Left forelimb (tissue), 1 donor: ENCODE measurements around the gene PDE8A.

Experiments
- DNase-seq: peaks from one replicate; pipeline ENCODE4 v3.0.0-alpha.2; 2018; ENCODE audit warnings: low spot score

The PDE8A gene

GRCh38 chr15:85094685-85095084 is 113.0 kb downstream of the PDE8A start:
- DNase-seq = no peak

GRCh38 chr15:85095566-85095965 is 113.9 kb downstream of the PDE8A start:
- no peak for DNase-seq

DNA sequence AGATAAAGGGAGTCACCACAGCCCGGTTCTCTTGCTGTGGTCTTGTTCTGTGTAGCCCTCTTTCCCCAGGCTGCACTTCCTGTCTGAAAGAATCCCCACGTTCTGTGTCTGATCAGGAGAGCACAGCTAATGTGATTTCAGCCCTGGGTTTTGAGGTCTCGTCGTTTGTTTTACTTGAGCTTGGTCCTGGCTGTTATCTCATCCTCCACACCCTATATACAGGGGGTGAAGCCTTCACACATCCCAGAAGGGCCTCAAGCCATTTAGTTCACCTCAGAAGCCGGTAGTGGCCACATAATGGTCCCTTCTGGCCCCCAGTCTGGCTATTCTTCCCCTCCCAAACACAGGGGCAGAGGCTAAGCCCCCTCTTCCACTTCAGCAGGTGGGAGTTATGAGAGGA is 115.6 kb downstream of the PDE8A start:
- no peak for DNase-seq

- DNase-seq = no peak
These were observed 116.1 kb downstream of the PDE8A start for GRCh38 chr15:85097725-85098124.

- no peak for DNase-seq
These were observed 117.6 kb downstream of the PDE8A start for GRCh38 chr15:85099195-85099803.

DNA sequence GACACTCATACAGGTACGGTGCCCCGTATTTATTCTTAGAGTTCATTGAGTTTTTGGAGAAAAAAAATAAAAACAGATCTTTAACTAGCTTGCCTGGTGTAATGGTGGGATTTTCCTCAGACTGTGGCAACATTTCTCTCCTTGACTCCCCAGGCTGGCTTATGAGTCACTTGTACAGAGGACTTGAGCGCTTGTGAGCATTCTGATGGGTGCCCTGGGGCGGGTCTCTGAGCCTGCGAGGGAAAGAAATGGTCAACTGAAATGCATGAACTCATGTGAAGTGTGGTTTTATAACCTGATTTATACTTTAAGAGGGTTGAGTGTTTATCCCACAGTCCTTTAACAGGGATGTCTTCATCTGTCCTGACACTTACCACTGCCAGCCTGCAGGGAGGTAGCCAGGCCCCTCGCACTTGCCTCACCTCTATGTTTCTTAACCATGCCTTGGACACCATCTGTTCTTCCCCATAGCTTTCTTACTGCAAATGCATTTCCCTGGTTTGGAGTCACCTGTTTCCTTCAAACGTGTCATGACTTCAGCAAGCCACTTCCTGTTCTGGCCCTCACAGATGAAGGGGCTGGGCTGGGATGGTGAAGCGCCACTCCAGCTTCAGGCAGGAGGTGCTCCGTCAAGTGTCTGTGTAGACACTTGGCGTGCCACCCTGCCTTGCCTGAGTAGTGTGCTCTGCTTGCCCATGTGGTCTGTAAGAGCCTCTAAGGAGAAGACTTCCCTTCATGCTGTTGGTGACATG is 118.7 kb downstream of the PDE8A start:
- DNase-seq = no peak

- DNase-seq = no peak
These were observed 122.9 kb downstream of the PDE8A start for GRCh38 chr15:85104584-85104983.

GRCh38 chr15:85108136-85108535 is 126.5 kb downstream of the PDE8A start:
- DNase-seq = no peak

DNA sequence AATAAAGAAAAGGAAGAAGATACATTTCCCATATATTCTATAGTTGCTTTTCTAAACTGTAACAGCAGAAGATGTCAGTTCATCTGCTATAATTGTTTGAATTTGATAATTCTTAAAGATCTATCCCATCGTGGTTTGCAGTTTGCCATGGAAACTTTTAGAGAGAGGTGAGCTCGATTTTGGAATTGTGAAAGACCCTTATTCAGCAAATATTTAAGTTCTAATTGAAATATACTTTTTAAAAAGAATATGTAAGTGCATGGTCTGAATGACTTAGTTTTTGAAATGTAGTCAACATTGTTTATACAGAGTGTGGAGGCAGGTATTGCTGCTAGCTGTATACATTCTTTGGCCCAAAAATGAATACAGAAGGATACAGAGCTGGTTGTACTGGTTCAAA is 127.7 kb downstream of the PDE8A start:
- no peak for DNase-seq

GRCh38 chr15:85112997-85113396 is 131.3 kb downstream of the PDE8A start:
- no peak for DNase-seq

GRCh38 chr15:85114886-85115285 is 133.2 kb downstream of the PDE8A start:
- no peak for DNase-seq

GRCh38 chr15:85116066-85116465 is 134.4 kb downstream of the PDE8A start:
- DNase-seq = no peak

- no peak for DNase-seq
These were observed 134.8 kb downstream of the PDE8A start for GRCh38 chr15:85116494-85116893.

DNA sequence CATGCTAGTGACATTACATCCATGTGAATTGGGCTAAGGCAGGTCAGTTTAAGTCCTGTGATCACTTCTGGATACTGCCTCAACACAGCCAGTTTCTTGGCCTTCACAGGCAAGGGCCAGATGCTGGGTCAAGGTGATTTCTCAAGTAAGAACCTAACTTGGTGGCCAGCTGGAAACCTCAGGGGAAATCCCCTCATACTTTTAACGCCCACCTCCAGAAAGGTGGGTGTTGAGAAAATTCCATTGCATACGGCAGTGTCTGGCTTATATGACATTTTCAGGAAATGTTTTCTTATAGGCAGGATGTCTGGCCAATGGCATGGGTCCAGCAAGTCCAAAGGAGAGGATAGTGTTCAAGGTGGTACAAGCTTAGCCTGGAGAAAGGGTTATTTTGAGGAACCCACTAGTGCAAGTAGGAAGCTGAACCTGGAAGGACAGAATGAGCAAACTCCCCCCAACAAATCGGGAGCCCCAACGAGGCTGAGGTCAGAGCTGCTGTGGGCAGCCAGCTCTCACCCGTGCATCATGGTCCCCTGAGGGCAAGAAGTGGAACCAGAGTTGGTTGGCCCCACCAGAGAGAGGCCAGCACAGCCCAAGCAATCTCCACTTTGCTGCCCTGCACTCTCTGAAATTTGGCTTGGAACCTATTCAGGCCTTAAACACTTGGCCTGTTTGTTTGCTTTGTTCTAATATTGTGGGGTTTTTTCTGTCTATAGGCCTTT is 135.4 kb downstream of the PDE8A start:
- DNase-seq = no peak

DNA sequence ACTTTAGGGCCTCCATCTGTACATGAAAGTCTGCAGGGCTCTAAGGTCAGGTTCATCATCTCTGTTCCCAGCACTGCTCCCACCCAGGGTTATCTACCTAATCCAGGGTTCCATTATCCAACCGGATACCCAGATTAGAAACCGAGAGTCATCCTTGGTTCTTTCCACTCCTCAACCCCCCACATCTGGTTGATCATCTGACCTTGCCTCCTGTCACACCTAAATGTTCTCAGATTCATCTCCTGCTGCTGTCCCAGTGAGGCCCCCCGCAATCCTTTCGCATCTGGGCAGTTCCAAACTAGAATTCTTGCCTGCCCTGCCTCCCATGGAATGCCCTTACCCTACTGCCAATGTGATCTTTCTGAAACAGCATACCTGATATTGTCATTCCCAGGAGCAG is 136.5 kb downstream of the PDE8A start:
- DNase-seq = no peak

- DNase-seq = no peak
These were observed 136.9 kb downstream of the PDE8A start for GRCh38 chr15:85118581-85118980.

DNA sequence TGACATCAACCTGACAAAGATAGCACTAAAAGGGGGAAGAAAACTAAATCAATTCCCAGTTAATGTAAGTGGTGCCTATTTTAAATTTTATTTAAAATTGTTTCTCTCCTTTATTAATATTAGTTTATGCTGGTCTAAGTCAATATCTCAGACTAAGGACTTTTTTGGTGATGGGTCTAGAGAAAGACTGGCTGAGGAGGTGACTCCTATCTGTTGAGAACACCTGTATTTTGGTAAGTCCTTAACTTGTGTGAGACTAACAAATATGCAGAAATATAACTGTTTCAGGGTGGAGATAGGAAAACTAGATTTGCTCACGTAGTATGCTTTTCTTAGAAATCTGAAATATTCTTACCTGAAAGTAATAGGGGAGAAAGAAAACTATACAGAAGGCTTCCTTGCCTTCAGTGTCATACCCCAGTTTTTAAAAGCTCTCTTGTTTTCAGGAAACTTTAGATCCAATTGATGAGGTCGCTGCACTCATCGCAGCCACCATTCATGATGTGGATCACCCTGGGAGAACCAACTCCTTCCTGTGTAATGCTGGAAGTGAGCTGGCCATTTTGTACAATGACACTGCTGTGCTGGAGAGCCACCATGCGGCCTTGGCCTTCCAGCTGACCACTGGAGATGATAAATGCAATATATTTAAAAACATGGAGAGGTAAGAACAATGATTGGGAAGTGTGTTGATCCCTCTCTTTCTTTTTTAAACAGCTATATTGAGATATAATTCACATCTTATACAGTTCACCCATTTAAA is 138.9 kb downstream of the PDE8A start:
- no peak for DNase-seq

DNA sequence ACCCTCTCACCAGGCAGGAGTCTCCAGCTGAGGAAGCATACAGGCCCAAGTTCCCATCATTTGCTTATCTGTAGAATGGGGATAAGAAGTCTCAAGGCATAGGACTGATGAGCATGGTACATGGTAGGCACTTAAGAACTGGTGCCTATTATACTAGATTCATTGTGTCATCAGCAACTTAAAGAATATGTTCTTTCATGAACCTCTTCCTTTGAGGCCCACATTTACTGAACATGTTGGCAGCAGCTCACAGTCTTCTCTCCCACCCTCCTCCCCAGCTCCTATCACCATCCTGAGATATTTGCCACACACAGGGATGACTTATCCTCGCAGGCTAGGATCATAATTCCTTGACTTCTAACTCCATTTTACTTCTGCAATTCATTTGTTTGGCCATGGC is 142.5 kb downstream of the PDE8A start:
- DNase-seq = no peak

- DNase-seq = no peak
These were observed 143.5 kb downstream of the PDE8A start for GRCh38 chr15:85125056-85125661.

GRCh38 chr15:85128621-85129020 is 147.0 kb downstream of the PDE8A start:
- no peak for DNase-seq

GRCh38 chr15:85129881-85130280 is 148.2 kb downstream of the PDE8A start:
- DNase-seq = no peak

DNA sequence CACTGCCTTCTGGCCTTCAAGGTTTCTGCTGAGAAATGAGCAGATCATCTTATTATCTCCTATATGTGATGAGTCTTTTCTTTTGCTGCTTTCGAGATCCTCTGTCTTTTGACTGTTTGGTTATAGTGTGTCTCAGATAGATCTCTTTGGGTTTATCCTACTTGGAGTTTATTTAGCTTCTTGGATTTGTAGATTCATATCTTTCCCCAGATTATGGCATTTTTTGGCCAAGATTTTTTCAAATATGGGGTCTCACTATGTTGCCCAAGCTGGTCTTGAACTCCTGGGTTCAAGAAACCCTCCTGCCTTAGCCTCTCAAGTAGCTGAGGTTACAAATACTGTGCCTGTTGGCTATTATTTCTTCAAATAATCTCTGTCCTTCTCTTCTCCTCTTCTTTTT is 150.3 kb downstream of the PDE8A start:
- DNase-seq = no peak
